OCI-LY1 (cell line): Measurements from ENCODE around the gene UACA.

Experiments used
- H2AFZ ChIP-seq: fragments of 200-600 bp; sonication (generic), shearing (Covaris generic); 2 replicates; pipeline ENCODE4 v1.6.0; 2014; ENCODE audit warnings: antibody characterized with exemption, mild to moderate bottlenecking, low read length
- H3F3A ChIP-seq: fragments of 200-600 bp; sonication (generic), shearing (Covaris generic); 2 replicates; pipeline ENCODE4 v1.6.0; 2014; ENCODE audit warnings: mild to moderate bottlenecking, antibody characterized with exemption, low read length, moderate library complexity; ENCODE audit not compliant: insufficient read depth
- H3K27ac ChIP-seq: fragments of 200-600 bp; sonication (generic); 2 replicates; pipeline ENCODE4 v1.5.1; 2014; ENCODE audit warnings: low read length, mixed run types, mild to moderate bottlenecking, low read depth; ENCODE audit not compliant: poor library complexity, severe bottlenecking
- H3K27me3 ChIP-seq: fragments of 200-600 bp; sonication (generic); 2 replicates; pipeline ENCODE4 v1.6.0; 2014; ENCODE audit warnings: antibody characterized with exemption, mild to moderate bottlenecking, low read length, moderate library complexity; ENCODE audit not compliant: insufficient read depth
- H3K36me3 ChIP-seq: fragments of 200-600 bp; sonication (generic); 2 replicates; pipeline ENCODE4 v1.6.1; 2014; ENCODE audit warnings: mild to moderate bottlenecking, antibody characterized with exemption, low read length, moderate library complexity, mixed read lengths; ENCODE audit not compliant: insufficient read depth
- H3K4me1 ChIP-seq: fragments of 200-600 bp; sonication (generic); 2 replicates; pipeline ENCODE4 v1.5.1; 2014; ENCODE audit warnings: mild to moderate bottlenecking, low read length, moderate library complexity; ENCODE audit not compliant: insufficient read depth, severe bottlenecking
- H3K4me2 ChIP-seq: fragments of 200-600 bp; sonication (generic), shearing (Covaris generic); 2 replicates; pipeline ENCODE4 v1.6.1; 2014; ENCODE audit warnings: low read length
- H3K4me3 ChIP-seq: fragments of 200-600 bp; sonication (generic); 2 replicates; pipeline ENCODE4 v1.5.1; 2014; ENCODE audit warnings: low read length, low read depth, mild to moderate bottlenecking, mixed read lengths; ENCODE audit not compliant: poor library complexity, severe bottlenecking
- H3K79me2 ChIP-seq: fragments of 200-600 bp; shearing (Covaris generic); 2 replicates; pipeline ENCODE4 v1.6.1; 2016; ENCODE audit warnings: mixed run types, low read length, mixed read lengths; ENCODE audit not compliant: insufficient read depth
- H3K9ac ChIP-seq: fragments of 200-600 bp; sonication (generic), shearing (Covaris generic); 2 replicates; pipeline ENCODE4 v1.6.1; 2014; ENCODE audit warnings: mild to moderate bottlenecking, low read length, mixed read lengths
- H3K9me2 ChIP-seq: fragments of 200-600 bp; sonication (generic), shearing (Covaris generic); 2 replicates; pipeline ENCODE4 v1.6.1; 2014; ENCODE audit warnings: low read depth, mild to moderate bottlenecking, low read length, mixed read lengths
- H3K9me3 ChIP-seq: fragments of 200-600 bp; shearing (Covaris generic); 2 replicates; pipeline ENCODE4 v1.6.1; 2014; ENCODE audit warnings: low read length, mixed read lengths
- H4K20me1 ChIP-seq: fragments of 200-600 bp; sonication (generic), shearing (Covaris generic); 2 replicates; pipeline ENCODE4 v1.6.0; 2016; ENCODE audit warnings: mild to moderate bottlenecking, low read length; ENCODE audit not compliant: insufficient read depth
- CTCF ChIP-seq: fragments of 200-600 bp; sonication (generic), shearing (Covaris generic); IDR thresholded peaks from 2 replicates; pipeline ENCODE4 v1.5.1; 2017; ENCODE audit warnings: mild to moderate bottlenecking, antibody characterized with exemption, low read length, moderate library complexity, mixed read lengths
- EZH2 ChIP-seq: fragments of 200-600 bp; sonication (generic), shearing (Covaris generic); IDR thresholded peaks from 2 replicates; pipeline ENCODE4 v1.8.0; 2017; ENCODE audit warnings: borderline replicate concordance, mixed run types, mild to moderate bottlenecking, antibody characterized with exemption, low read length, moderate library complexity, mixed read lengths

The UACA gene

GRCh38 chr15:70766597-70766996 lies 3.2 kb upstream of the UACA start:
- TF ChIP-seq CTCF, result no peak
- TF ChIP-seq EZH2, result no peak
- H3K79me2 ChIP-seq, result no peaks in the 10 kb centered on the region
- no peaks in the 10 kb centered on the region for H4K20me1 ChIP-seq
- H3K9me3 ChIP-seq, result no peaks in the 10 kb centered on the region
- H3K36me3 ChIP-seq, result no peaks in the 10 kb centered on the region
- no peaks in the 10 kb centered on the region for H3F3A ChIP-seq
- H3K9me2 ChIP-seq, result no peaks in the 10 kb centered on the region
- H3K4me1 ChIP-seq, result no peaks in the 10 kb centered on the region
- H3K9ac ChIP-seq, result no peak overlapping the region
- no peak overlapping the region for H3K4me2 ChIP-seq
- H2AFZ ChIP-seq, result no peak overlapping the region
- no peak overlapping the region for H3K4me3 ChIP-seq
- no peaks in the 10 kb centered on the region for H3K27me3 ChIP-seq
- no peak overlapping the region for H3K27ac ChIP-seq

- no peaks in the 10 kb centered on the region for H3K9me3 ChIP-seq
- no peaks in the 10 kb centered on the region for H3F3A ChIP-seq
- no peaks in the 10 kb centered on the region for H3K27me3 ChIP-seq
- TF ChIP-seq EZH2 (no peak), CTCF (no peak)
- H3K9me2 ChIP-seq, result no peaks in the 10 kb centered on the region
- H3K27ac ChIP-seq, result no peak overlapping the region
- H3K4me1 ChIP-seq, result no peaks in the 10 kb centered on the region
- no peaks in the 10 kb centered on the region for H3K36me3 ChIP-seq
- no peak overlapping the region for H2AFZ ChIP-seq
- no peak overlapping the region for H3K4me3 ChIP-seq
- no peak overlapping the region for H3K9ac ChIP-seq
- no peaks in the 10 kb centered on the region for H4K20me1 ChIP-seq
- no peak overlapping the region for H3K4me2 ChIP-seq
- H3K79me2 ChIP-seq, result no peaks in the 10 kb centered on the region
These were observed 2.3 kb upstream of the UACA start for GRCh38 chr15:70765504-70766281.

- Histone ChIP-seq H3K9ac (no peak overlapping the region), H3K9me3 (no peaks in the 10 kb centered on the region), H4K20me1 (no peaks in the 10 kb centered on the region), H3K4me1 (no peaks in the 10 kb centered on the region), H3K9me2 (no peaks in the 10 kb centered on the region), H3F3A (no peaks in the 10 kb centered on the region), H3K4me2 (no peak overlapping the region), H3K27me3 (no peaks in the 10 kb centered on the region), H3K4me3 (no peak overlapping the region), H3K27ac (no peak overlapping the region), H3K79me2 (no peaks in the 10 kb centered on the region), H2AFZ (no peak overlapping the region), H3K36me3 (no peaks in the 10 kb centered on the region)
- TF ChIP-seq CTCF (no peak), EZH2 (no peak)
These were observed 782 bp upstream of the UACA start for GRCh38 chr15:70763950-70764730.
